ENCODE results near the gene OPRD1. TPM values are rescaled to one million over a fixed set of nuclear protein-coding genes. Genes with fewer than 3 reads are reported as not detected.
"Not testable (repeated sequence)": the region's sequence is repeated elsewhere in the genome, so short reads cannot be mapped to it uniquely, and the experiment has no call there.

The OPRD1 gene
- total RNA-seq, 4 donors from 2014 or later: 0.24 TPM; not detected in 3

DNA sequence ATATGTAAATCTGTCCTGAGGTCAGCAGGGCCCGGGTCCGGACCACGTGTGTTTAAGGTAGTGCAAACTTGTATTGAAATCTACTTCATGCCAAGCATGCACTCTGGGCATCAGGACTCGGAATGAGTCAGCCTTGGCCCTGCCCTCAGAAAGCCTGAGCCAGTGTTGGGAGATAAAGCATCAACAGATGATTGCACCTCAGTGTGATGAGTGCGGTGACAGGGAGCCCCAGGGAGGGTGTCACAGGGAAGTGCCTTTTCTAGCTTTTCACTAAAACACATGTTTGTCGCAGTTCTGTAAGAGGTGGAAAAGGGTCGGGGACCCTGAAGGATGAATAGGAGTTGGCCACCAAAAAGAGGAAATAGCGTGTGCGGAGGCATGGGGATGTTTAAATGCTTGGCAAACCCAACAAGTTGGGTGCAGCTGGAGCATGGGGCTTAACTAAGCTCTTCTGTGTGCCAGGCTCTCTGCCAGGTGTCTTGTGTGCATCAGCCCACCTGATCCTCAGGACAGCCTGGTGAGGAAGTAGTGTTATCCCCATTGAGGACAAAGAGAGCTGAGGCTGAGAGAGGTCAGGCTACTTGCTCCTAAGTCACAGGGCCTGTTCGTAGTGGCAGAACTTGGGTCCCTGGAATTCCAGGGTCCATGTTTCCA, 54.2 kb downstream of the OPRD1 start:
- no peak overlapping the region for H3K27ac ChIP-seq
- H3K4me3 ChIP-seq (replicated peaks in 1 of 3): no peak overlapping the region
- DNase-seq: no peak
- H3K36me3 ChIP-seq: no peaks in the 10 kb centered on the region
- no peaks in the 10 kb centered on the region for H3K27me3 ChIP-seq
- intact Hi-C loops (cut with DNase I): no loop called here
- H3K4me1 ChIP-seq: no peaks in the 10 kb centered on the region
- WGBS, 2 donors: 69 to 74% methylated on average over 10 of the region's 10 CpGs
- TF ChIP-seq, protein P1, sequence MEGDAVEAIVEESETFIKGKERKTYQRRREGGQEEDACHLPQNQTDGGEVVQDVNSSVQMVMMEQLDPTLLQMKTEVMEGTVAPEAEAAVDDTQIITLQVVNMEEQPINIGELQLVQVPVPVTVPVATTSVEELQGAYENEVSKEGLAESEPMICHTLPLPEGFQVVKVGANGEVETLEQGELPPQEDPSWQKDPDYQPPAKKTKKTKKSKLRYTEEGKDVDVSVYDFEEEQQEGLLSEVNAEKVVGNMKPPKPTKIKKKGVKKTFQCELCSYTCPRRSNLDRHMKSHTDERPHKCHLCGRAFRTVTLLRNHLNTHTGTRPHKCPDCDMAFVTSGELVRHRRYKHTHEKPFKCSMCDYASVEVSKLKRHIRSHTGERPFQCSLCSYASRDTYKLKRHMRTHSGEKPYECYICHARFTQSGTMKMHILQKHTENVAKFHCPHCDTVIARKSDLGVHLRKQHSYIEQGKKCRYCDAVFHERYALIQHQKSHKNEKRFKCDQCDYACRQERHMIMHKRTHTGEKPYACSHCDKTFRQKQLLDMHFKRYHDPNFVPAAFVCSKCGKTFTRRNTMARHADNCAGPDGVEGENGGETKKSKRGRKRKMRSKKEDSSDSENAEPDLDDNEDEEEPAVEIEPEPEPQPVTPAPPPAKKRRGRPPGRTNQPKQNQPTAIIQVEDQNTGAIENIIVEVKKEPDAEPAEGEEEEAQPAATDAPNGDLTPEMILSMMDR (IDR thresholded peaks at IDR 0.05): no peak
- no peak for TF ChIP-seq POLR2A (IDR thresholded peaks at IDR 0.05)
- no peaks in the 10 kb centered on the region for H3K9me3 ChIP-seq

DNA sequence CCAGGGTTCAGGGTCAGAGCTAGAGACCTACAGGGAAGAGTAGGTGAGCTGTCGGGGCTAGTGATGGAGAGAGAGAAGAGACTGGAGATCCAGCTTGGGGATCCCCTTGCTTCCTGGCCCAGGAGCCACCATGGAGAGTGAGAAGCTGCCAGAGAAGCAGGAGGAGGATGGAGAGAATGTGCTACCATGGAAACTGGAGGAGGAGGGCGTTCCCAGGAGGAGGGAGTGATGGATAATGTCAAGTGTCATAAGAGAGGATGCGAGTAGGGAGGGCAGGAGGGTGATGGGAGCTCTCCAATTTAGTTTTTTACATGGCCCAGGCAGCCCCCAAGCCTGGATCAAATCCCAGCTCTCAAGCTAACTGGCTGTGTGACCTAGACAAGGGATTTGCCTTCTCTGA, 55.9 kb downstream of the OPRD1 start:
- Histone ChIP-seq H3K4me1 (no peaks in the 10 kb centered on the region), H3K27ac (no peak overlapping the region), H3K36me3 (no peaks in the 10 kb centered on the region), H3K27me3 (no peaks in the 10 kb centered on the region), H3K4me3 (replicated peaks in 1 of 3) (no peak overlapping the region), H3K9me3 (no peaks in the 10 kb centered on the region)
- DNase-seq: no peak
- intact Hi-C loops (cut with DNase I): no loop called here
- 70 to 74% methylated on average over 3 of the region's 3 CpGs for WGBS, 2 donors
- TF ChIP-seq, protein P1 (IDR thresholded peaks at IDR 0.05): no peak
- TF ChIP-seq POLR2A (IDR thresholded peaks at IDR 0.05): no peak

DNA sequence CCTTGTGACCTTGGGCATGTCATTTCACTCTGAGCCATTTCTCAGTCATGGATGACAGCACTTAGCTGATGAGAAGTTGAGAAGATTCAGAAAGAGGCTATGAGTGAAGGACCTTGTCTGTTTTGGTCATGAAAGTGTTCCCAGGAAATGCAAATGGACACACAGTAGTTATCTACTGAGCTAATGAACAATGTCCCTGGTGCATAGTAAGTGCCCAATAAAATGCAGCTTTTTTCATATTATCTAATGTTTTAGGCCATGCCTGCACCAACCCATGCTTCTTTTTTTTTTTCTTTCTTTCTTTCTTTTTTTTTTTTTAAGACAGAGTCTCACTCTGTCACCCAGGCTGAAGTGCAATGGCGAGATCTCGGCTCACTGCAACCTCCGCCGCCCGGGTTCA, 58.0 kb downstream of the OPRD1 start:
- intact Hi-C loops (cut with DNase I): loop anchor here (10.0 kb wide), 2 partner anchors 225 to 515 kb away; partner anchors contain the start of genes RNU11 and TAF12
- no peaks in the 10 kb centered on the region for H3K27me3 ChIP-seq
- no peak for TF ChIP-seq POLR2A (IDR thresholded peaks at IDR 0.05)
- TF ChIP-seq, protein P1 (IDR thresholded peaks at IDR 0.05): no peak
- no peak for DNase-seq
- no peak overlapping the region for H3K27ac ChIP-seq
- H3K4me1 ChIP-seq: no peaks in the 10 kb centered on the region
- no peaks in the 10 kb centered on the region for H3K36me3 ChIP-seq
- 87 to 95% methylated on average over 5 of the region's 5 CpGs for WGBS, 2 donors
- no peak overlapping the region for H3K4me3 ChIP-seq (replicated peaks in 1 of 3)
- no peaks in the 10 kb centered on the region for H3K9me3 ChIP-seq

DNA sequence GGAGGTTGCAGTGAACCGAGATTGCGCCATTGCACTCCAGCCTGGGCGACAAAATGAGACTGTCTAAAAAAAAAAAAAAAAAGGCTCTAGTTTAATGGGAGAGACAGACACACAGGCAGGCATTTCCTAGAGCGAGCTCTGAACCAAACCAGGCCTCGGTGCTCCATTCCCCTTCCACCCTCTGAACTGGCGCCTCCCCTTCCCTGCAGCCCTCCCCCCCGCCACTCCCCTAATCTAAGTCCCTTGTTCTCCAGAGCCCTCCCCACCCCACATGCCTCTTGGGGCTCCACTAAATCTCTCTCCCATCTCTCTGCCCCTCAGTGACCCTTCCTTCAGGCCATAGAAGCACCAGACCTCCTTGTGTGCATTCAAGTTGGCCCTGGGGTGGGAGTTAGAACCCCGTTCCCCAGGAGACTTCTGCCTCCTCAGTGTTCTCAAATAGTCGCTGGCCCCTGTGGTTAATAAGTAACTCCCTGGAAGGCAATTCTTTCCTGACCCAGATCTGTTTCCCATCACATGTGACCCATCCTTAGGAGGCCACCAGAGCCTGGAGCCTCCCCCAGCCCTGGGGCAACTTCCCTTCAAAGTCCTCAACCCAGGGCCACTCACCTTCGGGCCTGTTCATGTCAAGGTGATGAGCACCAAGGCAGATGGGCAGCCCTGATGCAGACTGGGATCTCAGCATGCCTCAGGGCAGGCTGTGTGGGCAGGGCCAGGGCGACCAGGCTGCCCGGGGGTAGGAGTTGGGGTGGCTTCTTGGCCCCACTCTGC, 59.8 kb downstream of the OPRD1 start:
- H3K4me3 ChIP-seq (replicated peaks in 1 of 3): no peak overlapping the region
- no peaks in the 10 kb centered on the region for H3K36me3 ChIP-seq
- no peaks in the 10 kb centered on the region for H3K9me3 ChIP-seq
- 87 to 89% methylated on average over 10 to 12 of the region's 12 CpGs for WGBS, 2 donors
- H3K4me1 ChIP-seq: no peaks in the 10 kb centered on the region
- intact Hi-C loops (cut with DNase I): loop anchor here (10.0 kb wide), 2 partner anchors 227 to 517 kb away; partner anchors contain the start of genes RNU11 and TAF12
- TF ChIP-seq, protein P1 (IDR thresholded peaks at IDR 0.05): no peak
- TF ChIP-seq POLR2A (IDR thresholded peaks at IDR 0.05): no peak
- H3K27me3 ChIP-seq: no peaks in the 10 kb centered on the region
- no peak for DNase-seq
- no peak overlapping the region for H3K27ac ChIP-seq

DNA sequence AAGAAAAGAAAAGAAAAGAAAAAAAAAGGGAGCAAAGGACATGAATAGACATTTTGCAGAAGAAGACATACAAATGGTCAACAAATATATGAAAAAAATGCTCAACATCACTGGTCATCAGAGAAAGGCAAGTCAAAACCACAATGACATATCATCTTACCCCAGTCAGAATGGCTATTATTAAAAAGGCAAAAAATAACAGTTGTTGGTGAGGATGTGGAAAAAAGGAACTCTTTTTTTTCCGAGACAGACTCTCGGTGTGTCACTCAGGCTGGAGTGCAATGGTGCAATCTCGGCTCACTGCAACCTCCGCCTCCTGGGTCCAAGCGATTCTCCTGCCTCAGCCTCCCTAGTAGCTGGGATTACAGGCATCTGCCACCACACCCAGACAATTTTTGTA, 63.2 kb downstream of the OPRD1 start:
- H3K9me3 ChIP-seq; H3K36me3 ChIP-seq; H3K27ac ChIP-seq; DNase-seq; H3K4me3 ChIP-seq (replicated peaks in 1 of 3); H3K4me1 ChIP-seq; H3K27me3 ChIP-seq: not testable (repeated sequence)
- intact Hi-C loops (cut with DNase I): loop anchor here (5.0 to 10.0 kb wide), 3 partner anchors 88 to 520 kb away; partner anchors contain the start of genes RNU11 and TAF12
- WGBS, 2 donors: 78 to 83% methylated on average over 5 of the region's 5 CpGs
